ENCODE measurements around the gene NDUFB7.

NDUFB7 gene

DNA sequence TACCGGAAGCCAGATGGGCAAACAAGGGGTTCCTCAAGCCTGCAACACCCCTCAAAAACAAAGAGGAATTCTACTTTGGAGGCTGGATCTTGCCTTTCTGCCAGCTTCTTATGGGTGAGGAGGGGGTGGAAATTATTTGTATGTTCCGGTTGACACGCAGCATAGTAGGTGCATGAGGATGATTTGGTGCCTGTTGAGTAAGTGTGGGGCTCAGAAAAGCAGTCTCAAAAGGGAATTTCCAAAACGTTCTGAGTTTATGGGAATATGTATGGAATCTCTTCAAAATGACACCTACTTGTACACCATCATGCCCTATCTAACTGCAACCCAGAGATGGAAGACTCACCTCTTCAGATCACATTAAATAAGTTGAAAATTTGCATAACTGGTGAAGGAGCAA lies 45.4 kb downstream of the NDUFB7 start:
- DNase-seq (ENCODE audit: extremely low read depth, low read depth): no peak
- TF ChIP-seq, protein P1, sequence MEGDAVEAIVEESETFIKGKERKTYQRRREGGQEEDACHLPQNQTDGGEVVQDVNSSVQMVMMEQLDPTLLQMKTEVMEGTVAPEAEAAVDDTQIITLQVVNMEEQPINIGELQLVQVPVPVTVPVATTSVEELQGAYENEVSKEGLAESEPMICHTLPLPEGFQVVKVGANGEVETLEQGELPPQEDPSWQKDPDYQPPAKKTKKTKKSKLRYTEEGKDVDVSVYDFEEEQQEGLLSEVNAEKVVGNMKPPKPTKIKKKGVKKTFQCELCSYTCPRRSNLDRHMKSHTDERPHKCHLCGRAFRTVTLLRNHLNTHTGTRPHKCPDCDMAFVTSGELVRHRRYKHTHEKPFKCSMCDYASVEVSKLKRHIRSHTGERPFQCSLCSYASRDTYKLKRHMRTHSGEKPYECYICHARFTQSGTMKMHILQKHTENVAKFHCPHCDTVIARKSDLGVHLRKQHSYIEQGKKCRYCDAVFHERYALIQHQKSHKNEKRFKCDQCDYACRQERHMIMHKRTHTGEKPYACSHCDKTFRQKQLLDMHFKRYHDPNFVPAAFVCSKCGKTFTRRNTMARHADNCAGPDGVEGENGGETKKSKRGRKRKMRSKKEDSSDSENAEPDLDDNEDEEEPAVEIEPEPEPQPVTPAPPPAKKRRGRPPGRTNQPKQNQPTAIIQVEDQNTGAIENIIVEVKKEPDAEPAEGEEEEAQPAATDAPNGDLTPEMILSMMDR (IDR thresholded peaks at IDR 0.05; ENCODE audit: low read depth, low read length): no peak

DNA sequence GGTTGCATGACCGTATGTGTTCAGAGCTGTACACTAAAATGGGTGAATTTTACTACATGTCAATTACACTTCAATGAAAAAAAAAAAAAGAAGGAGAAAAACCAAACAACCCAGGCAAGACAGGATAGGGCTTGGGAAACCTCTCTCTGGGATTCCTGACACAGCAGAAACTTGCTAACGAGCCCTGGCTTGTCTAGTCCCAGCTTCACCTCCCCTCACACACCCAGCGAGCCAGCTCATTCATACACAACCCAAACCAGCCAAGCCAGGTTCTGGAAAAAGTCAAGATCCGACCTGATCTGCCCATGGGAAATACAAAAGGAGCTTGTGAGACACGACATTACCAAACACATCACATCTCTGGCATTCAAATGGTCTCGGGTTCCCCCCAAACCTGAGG lies 46.1 kb downstream of the NDUFB7 start:
- no peak for DNase-seq (ENCODE audit: extremely low read depth, low read depth)
- TF ChIP-seq, protein P1 (IDR thresholded peaks at IDR 0.05; ENCODE audit: low read depth, low read length): no peak

DNA sequence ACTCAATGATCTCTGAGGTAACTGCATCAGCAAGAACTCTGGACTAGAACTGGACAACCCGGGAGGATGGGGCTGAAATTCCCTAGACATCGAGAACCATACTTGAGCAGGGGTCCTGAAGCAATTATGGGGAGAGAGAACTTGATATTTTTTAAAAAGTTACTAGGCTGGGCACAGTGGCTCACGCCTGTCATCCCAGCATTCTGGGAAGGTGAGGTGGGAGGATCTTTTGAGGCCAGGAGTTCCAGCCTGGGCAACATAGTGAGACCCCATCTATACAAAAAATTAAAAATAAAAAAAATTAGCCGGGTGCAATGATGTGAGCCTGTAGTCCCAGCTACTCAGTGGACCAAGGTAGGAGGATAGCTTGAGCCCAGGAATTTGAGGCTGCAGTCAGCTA lies 51.3 kb downstream of the NDUFB7 start:
- TF ChIP-seq, protein P1 (IDR thresholded peaks at IDR 0.05; ENCODE audit: low read depth, low read length): no peak
- no peak for DNase-seq (ENCODE audit: extremely low read depth, low read depth)

DNA sequence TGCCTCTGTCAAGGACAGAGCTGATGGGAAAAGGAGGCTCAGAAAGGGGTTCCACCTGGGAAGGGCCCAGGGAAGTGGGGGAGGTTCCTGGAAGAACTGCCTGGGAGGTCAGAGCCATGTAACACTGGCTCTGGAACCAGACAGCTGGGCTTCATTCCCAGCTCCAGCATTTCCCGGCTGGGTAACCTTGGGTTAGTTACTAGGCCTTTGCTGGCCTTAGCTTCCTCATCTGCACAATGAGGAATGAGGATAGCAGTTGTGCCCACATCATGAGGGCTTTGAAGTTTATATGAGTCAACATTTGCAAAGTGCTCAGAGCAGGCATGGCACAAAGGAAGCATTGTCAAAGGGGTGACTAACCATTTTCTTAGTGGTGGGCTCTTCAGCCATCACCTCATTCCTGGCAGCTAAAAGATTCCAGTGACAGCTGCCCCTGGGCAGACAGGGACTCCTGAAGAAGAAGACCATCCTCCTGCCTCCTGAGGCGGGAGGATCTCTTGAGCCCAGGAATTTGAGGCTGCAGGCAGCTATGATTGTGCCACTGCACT lies 51.9 kb downstream of the NDUFB7 start:
- no peak for DNase-seq (ENCODE audit: extremely low read depth, low read depth)
- TF ChIP-seq, protein P1 (IDR thresholded peaks at IDR 0.05; ENCODE audit: low read depth, low read length): no peak

DNA sequence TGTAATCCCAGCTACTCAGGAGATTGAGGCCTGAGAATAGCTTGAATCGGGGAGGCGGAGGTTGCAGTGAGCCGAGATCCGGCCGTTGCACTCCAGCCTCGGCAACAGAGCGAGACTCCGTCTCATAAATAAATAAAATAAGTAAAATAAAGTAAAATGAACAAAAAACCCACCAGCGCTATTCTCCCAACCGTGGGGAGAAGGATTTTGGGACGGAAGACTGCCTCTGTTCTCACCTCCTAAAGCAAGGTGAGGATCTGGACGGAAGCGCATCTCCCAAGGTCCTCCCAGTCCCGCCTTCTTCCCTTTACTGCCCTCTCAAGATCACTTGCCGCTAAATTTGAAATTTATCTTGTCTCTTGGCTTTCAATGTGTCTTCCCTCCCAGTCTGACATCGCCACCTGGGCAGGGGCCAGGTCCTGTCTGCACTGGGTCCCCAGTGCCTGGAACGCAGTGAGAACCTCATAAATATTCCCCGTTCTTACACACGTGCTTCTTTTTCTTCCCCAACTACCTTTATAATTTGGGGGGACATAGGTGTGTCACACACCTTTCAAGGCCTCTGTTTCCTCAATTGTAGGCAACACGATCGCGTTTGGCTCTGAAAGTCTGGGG lies 52.5 kb downstream of the NDUFB7 start:
- DNase-seq (ENCODE audit: extremely low read depth, low read depth): no peak
- TF ChIP-seq, protein P1 (IDR thresholded peaks at IDR 0.05; ENCODE audit: low read depth, low read length): no peak

DNA sequence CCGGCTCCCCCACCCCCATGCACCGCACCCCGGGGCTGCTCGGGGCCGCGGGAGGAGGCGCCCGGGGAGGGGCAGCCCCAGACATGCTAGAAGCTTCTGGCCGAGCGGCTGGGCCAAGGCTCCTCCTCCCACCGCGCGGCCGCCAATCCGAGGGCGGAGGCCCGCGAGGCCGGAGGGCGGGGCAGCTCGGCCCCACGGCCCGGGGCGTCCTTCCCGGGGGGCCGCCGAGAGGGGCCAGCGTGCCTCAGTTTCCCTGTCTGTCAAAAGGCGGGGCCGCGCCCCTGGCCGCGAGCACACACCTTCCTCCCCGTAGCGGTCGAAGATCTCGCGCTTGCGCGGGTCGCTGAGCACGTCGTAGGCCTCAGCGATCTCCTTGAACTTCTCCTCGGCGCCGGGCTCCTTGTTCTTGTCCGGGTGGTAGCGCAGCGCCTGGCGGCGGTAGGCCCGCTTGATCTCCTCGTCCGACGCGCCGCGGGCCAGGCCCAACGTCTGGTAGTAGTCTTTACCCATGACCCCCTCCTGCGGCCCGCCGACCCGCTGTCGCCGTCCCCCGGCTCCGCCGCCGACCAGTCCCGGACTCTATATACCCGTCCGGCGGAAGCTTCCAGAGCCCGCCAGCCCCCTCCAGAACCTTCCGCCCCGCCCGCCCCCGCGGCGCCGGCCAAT lies 53.9 kb downstream of the NDUFB7 start, which contains the start of gene DNAJB1:
Gene DNAJB1, minus strand, starts transcription at position 558 of the 666 bp plus-strand sequence. Its CDS starts 48 bp downstream, at position 510.
- no peak for DNase-seq (ENCODE audit: extremely low read depth, low read depth)

More for the DNA sequence above, 53.9 kb downstream of the NDUFB7 start, which contains the start of gene DNAJB1:
- TF ChIP-seq, protein P1 (IDR thresholded peaks at IDR 0.05; ENCODE audit: low read depth, low read length): no peak
